ENCODE measurements around the gene NAB2.
A peak's percentile ranks its signal among the peaks of the same experiment; 100 is the strongest.

The NAB2 gene

DNA sequence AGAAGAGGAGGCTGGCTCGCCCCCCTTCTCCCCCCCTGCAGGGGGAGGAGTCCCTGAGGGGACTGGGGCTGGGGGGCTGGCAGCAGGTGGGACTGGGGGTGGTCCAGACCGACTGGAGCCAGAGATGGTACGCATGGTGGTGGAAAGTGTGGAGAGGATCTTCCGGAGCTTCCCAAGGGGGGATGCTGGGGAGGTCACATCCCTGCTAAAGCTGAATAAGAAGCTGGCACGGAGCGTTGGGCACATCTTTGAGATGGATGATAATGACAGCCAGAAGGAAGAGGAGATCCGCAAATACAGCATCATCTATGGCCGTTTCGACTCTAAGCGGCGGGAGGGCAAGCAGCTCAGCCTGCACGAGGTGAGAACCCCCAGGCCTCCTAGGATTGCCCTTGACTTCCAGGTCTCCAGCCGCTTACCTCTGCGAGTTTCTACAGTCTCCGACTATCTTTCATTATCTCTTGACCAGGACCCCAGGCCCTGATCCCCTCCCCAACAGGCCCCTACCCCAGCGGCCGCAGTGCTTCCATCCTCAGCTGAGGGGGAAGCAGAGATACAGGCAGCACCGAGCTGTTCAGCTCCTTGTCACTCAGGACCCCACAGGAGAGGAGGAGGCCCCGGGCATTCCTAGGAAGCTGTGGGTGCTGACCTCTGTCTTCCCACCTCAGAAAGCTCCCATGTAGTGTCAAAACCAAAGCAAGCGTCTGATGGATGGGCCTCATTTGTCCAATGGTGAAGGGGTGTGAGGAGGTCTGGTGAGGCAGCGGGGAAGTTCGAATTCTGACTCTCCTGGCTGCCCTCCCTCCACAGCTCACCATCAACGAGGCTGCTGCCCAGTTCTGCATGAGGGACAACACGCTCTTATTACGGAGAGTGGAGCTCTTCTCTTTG, 3.0 kb downstream of the NAB2 start:
- H3K4me3 ChIP-seq: peak overlapping the region in 1 of 7 experiments; percentile 84
- H3K27ac ChIP-seq: peak overlapping the region in 13 of 21 experiments; percentile 29 to 100 (median 98)

GRCh38 chr12:57092529-57092862, 3.6 kb downstream of the NAB2 start:
- Histone ChIP-seq H3K27ac (peak overlapping the region in 15 of 21 experiments; percentile 29 to 100 (median 80)), H3K4me3 (no peak overlapping the region)

DNA sequence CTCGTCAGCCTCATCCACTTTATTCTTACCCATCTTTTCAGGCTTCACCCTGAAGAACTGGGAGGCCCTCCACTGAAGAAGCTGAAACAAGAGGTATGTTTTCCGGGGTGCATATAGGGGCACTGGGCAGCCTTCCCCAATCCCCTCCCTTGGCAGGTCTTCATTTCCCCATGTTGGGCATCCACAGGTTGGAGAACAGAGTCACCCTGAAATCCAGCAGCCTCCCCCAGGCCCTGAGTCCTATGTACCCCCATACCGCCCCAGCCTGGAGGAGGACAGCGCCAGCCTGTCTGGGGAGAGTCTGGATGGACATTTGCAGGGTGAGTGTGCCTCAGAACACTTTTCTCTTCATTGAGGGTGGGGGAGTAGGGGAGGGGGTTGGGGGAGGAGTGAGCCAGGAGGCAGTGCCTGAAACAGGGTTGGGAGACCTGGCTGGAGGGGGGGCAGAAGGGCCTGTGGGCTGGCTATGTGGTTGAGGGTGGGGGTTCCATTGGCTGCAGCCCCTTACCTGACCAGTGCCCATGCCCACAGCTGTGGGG, 4.0 kb downstream of the NAB2 start:
- H3K27ac ChIP-seq: peak overlapping the region in 18 of 21 experiments; percentile 62 to 100 (median 80)
- no peak overlapping the region for H3K4me3 ChIP-seq

DNA sequence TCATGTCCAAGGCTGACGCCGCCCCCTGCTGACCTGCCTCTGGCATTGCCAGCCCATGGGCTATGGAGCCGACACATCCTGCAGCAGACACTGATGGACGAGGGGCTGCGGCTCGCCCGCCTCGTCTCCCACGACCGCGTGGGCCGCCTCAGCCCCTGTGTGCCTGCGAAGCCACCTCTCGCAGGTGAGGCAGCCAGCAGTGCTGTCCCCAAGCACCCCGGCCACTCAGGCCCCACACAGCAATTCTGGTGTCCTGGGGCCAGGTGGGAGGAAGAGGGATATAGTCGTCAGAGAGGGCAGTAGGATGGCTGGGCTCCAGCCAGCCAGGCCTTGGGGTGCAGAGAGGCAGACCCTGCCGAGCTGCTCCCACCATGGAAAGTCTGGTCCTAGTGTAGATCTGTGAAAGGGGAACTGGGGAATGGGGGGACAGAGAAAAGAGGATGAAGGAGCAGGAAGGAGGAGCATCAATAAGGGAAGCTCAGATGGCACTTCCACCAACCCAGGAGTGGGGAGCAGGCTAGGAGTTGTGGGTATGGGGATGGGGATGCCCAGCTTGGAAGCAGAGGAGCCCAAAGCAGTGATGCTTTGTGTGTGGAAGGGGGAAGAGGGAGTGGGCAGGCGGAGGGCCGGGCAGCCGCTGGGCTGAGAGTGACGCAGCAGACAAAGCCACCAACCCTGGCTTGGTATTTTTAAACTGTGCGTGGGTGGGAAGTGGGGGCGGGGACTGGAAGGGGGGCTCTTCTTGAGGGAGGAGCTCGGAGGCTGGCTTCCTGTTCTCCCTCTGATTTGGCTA, 4.7 kb downstream of the NAB2 start:
- Histone ChIP-seq H3K27ac (peak overlapping the region in 19 of 21 experiments; percentile 62 to 100 (median 79)), H3K4me3 (no peak overlapping the region)

DNA sequence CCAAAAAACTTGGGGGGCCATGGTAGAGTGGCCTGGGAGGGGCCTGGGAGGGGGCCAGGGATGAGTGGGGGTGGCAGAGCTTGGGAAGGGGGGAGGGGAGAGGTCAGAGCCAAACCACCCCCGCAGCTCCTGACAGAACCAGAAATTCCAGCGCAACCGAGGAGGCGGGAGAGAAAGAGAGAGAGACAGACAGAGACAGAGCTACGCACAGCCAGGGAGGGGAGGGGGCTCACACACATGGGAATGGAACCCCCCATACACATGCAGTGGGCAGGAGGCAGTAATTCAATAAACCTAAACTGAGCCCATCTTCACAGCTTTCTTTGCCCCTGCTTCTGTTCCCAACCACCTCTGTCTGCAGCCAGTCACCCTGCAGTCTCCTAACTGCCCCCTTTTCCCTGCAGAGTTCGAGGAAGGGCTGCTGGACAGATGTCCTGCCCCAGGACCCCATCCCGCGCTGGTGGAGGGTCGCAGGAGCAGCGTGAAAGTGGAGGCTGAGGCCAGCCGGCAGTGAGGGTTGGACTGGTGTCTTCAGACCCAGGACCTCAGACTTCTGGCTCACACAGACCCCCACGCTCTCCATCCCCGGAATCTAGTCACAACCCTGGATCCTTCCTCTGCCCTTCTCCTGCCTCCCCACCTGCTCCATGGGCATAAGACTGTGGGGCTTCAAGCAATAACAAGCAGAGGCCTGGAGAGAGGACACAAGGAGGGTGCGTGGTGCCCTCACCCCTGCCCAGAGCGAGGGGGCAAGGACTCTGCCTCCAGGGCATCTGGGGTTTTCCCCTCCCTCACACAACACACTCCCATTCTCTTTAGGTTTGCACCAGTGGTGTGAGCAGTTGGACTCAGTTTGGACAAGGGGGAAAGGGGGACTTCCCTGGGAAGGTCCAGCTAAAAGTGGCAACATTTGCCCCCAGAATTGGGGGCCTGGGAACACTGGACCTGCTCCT, 5.6 kb downstream of the NAB2 start:
- Histone ChIP-seq H3K4me3 (no peak overlapping the region), H3K27ac (peak overlapping the region in 20 of 21 experiments; percentile 22 to 100 (median 79))

DNA sequence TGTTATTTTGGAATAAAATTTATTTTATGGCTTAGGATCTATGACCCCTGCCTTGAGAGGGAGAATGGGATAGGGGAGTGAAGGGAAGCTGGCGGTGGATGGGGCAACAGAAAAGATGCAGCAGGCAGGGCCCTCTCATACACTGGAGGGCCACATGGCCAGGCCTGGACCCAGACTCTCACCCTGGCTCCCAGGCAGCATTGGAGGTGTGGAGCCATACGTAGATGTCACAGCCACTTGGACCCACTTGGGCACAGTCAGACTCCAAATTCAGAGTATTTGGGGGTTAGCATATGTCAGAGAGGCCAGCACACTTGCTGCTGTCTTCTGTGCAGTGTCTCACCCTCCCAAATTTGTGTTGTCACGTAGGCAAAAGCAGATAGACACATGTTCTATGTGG, 6.5 kb downstream of the NAB2 start:
- Histone ChIP-seq H3K4me3 (no peak overlapping the region), H3K27ac (peak overlapping the region in 19 of 21 experiments; percentile 41 to 100 (median 79))

GRCh38 chr12:57096099-57096572, 7.2 kb downstream of the NAB2 start:
- Histone ChIP-seq H3K27ac (peak overlapping the region in 19 of 21 experiments; percentile 35 to 100 (median 79)), H3K4me3 (no peak overlapping the region)

DNA sequence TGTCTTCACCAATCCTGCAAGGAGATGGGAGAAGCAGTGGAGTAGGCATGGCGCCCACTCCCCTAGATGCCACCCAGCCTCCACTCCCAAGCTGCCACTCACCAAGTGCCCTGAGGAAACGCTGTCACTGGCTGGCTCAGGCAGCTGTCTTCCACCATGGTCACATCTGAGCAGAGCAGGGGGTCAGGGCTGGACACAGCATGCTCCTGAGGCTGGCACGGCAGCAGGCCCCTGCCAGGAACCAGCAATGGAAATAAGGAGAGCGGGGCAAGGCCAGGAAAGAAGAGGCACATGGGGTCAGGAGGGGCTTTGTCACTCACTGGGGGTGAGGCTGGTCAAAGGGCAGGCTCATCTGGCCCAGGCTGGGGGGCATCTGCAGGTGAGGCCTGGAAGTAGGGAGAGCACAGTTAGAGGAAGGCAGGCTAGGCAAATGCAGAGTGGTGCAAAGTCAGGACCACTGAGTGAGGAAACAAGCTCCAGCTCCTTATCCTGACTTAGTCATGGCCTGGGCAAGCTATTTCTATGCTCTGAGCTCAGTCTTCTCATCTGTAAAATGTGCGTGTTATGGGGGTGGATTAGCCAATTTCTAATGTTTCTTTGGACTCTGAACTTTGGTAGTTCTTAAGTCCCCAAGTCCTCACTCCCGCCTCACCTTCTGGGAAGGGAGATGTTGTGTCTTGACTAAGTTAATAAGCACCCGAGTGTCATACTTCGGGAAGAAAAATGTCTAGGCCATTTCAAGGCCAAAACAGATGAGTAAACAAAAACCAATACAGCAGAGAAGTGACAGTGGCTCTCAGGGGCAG, 8.0 kb downstream of the NAB2 start:
- Histone ChIP-seq H3K27ac (peak overlapping the region in 19 of 21 experiments; percentile 35 to 100 (median 69)), H3K4me3 (no peak overlapping the region)

DNA sequence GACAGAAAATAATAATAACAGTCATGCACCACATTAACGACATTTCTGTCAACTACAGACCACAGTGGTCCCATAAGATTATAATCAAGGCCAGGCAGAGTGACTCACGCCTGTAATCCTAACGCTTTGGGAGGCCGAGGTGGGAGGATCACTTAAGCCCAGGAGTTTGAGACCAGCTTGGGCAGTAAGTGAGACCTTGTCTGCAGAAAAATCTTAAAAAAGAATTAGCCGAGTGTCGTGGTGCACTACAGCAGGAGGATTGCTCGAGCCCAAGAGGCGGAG, 8.6 kb downstream of the NAB2 start:
- peak overlapping the region in 9 of 21 experiments; percentile 1 to 82 (median 78) for H3K27ac ChIP-seq

DNA sequence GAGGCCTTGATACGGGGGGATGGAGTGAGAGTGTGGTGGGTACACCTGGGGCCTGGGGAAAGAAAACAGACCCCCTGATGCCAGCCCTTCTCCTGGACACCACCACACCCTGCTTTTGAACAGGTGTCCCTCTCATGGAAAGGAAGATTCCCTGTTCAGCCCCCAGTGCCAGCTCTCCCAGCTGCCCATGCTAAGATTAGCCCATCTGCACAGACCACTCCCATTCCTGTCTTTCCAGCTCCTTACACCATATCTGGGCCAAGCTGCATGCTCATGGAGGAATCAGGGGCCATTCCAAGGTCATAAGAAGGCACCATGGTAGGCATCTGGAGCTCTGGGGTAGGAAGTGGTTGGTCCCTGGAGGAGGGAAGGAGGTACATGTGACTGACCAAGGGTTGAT, 9.6 kb downstream of the NAB2 start:
- H3K4me3 ChIP-seq: no peak overlapping the region
- peak overlapping the region in 15 of 21 experiments; percentile 4 to 75 (median 61) for H3K27ac ChIP-seq

More for the DNA sequence above, 8.6 kb downstream of the NAB2 start:
- no peak overlapping the region for H3K4me3 ChIP-seq

DNA sequence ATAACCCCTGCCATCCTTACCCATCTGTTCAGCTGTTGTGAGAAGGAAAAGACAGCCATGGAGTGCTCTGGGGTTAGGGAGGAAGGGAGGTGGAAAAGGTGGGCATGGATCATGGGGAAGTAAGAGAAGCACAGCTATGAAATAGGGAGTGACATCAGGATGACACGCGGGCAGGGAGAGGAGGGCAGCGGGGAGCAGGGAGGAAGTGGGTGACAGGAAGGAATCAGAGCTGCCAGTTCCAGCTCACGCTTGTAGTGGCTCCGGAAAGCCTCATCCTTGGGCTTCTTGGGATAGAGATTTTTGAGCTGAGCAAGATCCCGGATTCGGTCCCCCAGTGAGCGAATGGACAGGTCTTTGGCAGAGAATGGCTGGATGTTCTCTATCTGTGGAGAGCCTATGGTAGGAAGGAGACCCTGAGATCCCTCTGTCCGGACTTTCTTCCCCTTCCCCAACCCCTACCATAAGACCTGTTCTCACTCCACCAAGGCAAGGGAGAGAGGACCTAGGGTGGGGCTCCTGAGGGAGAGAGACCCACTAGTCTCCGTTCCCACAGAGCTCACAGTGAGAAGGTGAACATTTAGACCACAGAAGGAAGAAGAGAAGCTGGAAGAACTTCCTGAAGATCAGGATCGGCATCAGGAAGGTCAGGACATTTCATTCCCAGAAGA, 10.3 kb downstream of the NAB2 start:
- H3K4me3 ChIP-seq: no peak overlapping the region
- H3K27ac ChIP-seq: peak overlapping the region in 16 of 21 experiments; percentile 4 to 75 (median 58)

DNA sequence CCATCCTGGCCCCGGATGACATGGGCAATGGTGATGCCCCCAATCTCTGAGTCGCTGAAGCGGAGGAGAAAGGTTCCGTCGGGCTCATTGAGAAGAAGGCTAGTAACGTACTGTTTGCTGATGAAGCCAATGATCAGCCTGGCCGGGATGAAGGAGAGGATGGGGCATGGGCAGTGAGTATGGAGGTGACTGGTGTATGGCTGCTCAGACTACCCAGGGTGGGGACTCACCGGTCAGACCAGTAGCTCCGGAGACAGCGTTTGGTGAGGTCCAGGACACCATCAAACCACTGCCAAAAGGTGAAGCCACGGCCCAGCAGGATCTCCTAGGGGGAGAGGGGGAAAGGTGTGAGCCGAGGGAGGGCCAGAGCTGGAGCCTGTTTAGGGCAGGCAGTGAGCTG, 10.9 kb downstream of the NAB2 start:
- no peak overlapping the region for H3K4me3 ChIP-seq
- peak overlapping the region in 13 of 21 experiments; percentile 2 to 75 (median 61) for H3K27ac ChIP-seq

GRCh38 chr12:57101892-57102695, 13.2 kb downstream of the NAB2 start:
- peak overlapping the region in 7 of 21 experiments; percentile 5 to 54 (median 28) for H3K27ac ChIP-seq
- no peak overlapping the region for H3K4me3 ChIP-seq

DNA sequence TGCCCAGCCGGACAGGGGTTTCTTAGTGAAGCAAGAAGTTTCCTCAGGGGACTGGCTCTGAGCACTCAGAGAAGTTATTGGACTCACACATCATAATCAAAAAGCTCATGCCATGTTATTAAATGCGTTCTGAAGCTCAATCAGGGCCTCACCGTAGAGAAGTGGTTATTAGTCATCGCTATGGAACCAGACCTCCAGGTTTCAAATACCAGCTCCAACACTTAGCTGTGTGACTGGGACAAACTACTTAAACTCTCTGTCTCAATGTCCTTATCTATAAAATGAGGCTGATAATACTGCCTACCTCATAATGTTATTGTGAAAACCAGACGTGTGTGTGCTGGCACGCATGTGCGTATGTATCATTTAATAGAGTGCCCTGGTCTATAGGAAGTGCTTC, 14.9 kb downstream of the NAB2 start:
- peak overlapping the region in 1 of 21 experiments; percentile 21 for H3K27ac ChIP-seq
- H3K4me3 ChIP-seq: no peak overlapping the region

DNA sequence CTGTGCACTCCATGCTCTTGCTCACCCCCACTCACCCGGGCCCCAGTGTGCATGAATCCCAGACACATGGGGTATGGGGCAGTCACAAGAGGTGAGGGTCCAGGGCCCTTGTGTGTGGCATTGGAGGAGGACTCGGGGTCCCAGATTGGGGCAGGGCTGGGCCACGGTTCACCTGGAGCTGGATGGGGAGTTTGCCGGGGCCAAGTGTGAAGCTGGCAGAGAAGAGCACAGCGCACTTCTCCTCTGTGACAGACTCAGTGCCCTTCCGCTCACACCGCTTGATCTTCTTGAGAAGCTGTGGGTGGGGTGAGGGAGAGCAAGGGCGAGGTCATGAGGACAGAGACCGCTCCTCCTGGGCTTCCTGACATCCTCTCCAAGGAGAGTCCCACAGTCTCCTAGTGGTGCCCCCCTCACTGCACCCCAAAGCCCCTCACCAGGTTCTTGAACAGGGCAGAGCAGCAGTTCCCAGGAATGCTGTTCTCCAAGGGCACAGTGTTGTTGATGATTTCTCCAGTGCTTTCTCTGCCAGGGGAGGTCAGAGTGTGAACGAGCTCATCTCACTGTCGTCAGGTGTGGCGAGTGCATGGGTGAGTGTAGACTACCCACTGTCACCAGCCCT, 15.5 kb downstream of the NAB2 start:
- H3K4me3 ChIP-seq: no peak overlapping the region
- peak overlapping the region in 2 of 21 experiments; percentile 14 to 32 for H3K27ac ChIP-seq

GRCh38 chr12:57105011-57105753, 16.3 kb downstream of the NAB2 start:
- peak overlapping the region in 2 of 21 experiments; percentile 14 to 32 for H3K27ac ChIP-seq
- no peak overlapping the region for H3K4me3 ChIP-seq

All from skin epidermis (tissue), 12 donors.